Fibroblast of the aortic adventitia (primary cell): ENCODE measurements around the gene RAD51B. TPM values are rescaled to one million over a fixed set of nuclear protein-coding genes. Genes with fewer than 3 reads are reported as not detected.

Source experiments
- DNase-seq: peaks from one replicate; pipeline ENCODE4 v3.0.0-alpha.2; 2010; ENCODE audit warnings: low read depth
- H3K4me3 ChIP-seq: 2 replicates; pipeline ENCODE4 v1.5.1; 2011; ENCODE audit warnings: low read depth, mild to moderate bottlenecking, control low read depth, low read length, moderate library complexity
- total RNA-seq: library from RNA; depleted of rRNA; stranded (reverse); fragments of >200 nt; gene quantifications from 2 replicates; pipeline ENCODE4 v1.2.3, GENCODE V29; 2012; ENCODE audit warnings: low replicate concordance
- TF ChIP-seq, protein P1 (sequence below): IDR thresholded peaks from 2 replicates; pipeline ENCODE4 v1.5.1; 2011; ENCODE audit warnings: mild to moderate bottlenecking, low read length, control low read depth, inconsistent platforms; ENCODE audit not compliant: insufficient read depth

Gene RAD51B
- total RNA-seq, 1 donor = 28.7 TPM

DNA sequence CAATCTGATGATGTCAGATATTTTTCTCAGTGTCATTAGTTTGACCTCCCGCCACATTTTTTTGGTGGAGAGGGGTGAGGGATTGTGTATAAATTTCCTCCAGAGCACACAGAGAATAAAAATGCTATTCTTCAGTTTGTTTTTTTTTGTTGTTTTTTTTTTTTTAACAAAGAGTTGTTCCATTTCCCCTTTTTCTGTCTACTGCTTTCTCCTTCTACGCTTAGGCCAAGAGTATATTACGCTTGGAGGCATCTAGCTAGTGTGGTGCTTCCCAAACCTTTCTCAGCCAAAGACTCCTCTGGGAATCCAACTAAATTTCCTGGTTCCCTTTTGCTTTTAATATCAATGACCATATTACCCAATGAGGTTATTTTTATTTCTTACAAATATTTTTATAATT, 507.7 kb downstream of the RAD51B start:
- H3K4me3 ChIP-seq = no peak overlapping the region
- TF ChIP-seq, protein P1, sequence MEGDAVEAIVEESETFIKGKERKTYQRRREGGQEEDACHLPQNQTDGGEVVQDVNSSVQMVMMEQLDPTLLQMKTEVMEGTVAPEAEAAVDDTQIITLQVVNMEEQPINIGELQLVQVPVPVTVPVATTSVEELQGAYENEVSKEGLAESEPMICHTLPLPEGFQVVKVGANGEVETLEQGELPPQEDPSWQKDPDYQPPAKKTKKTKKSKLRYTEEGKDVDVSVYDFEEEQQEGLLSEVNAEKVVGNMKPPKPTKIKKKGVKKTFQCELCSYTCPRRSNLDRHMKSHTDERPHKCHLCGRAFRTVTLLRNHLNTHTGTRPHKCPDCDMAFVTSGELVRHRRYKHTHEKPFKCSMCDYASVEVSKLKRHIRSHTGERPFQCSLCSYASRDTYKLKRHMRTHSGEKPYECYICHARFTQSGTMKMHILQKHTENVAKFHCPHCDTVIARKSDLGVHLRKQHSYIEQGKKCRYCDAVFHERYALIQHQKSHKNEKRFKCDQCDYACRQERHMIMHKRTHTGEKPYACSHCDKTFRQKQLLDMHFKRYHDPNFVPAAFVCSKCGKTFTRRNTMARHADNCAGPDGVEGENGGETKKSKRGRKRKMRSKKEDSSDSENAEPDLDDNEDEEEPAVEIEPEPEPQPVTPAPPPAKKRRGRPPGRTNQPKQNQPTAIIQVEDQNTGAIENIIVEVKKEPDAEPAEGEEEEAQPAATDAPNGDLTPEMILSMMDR = no peak
- DNase-seq = no peak

GRCh38 chr14:68328509-68328908, 508.9 kb downstream of the RAD51B start:
- TF ChIP-seq, protein P1 = no peak
- DNase-seq = no peak
- H3K4me3 ChIP-seq = no peak overlapping the region

DNA sequence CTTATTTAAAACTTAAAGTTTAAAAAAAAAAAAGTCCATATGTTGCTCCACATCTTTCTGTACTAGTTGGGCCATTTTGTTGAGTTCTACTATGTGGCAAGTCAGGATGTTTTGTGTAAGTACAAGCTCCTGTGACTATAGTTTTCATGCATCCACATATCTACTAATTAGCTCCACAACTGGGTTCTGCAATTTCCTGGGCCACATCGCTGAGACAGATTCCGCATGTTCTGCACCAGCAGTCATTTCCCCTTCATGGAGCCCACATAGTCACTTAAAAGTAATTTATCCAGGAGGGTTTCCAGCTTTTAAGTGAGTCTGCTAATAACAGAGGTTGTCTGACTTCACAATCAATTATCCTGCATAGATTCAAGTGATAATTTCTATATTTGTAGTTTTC, 511.8 kb downstream of the RAD51B start:
- H3K4me3 ChIP-seq = no peak overlapping the region
- DNase-seq = no peak
- TF ChIP-seq, protein P1 = no peak

- TF ChIP-seq, protein P1 = no peak
- DNase-seq = no peak
- no peak overlapping the region for H3K4me3 ChIP-seq
These were observed 512.4 kb downstream of the RAD51B start for GRCh38 chr14:68331991-68332390.

DNA sequence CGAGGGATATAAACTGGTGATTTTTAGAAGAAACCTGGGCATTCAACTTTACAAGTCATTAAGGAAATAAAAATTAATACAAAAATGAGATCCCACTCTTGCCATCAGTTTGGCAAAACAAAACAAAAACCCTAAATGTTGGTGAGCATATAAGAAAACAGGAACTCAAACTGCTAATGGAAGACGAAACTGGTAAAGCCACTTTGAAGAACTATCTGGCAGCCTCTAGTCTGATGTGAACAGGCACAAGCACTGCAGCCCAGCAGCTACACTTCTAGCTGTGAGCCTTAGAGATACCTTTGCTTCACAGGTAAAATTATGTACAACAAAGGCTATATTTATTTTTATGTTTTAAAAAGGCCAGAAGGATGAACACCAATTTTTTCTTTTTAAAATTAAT, 513.7 kb downstream of the RAD51B start:
- H3K4me3 ChIP-seq = no peak overlapping the region
- DNase-seq = no peak
- TF ChIP-seq, protein P1 = no peak

DNA sequence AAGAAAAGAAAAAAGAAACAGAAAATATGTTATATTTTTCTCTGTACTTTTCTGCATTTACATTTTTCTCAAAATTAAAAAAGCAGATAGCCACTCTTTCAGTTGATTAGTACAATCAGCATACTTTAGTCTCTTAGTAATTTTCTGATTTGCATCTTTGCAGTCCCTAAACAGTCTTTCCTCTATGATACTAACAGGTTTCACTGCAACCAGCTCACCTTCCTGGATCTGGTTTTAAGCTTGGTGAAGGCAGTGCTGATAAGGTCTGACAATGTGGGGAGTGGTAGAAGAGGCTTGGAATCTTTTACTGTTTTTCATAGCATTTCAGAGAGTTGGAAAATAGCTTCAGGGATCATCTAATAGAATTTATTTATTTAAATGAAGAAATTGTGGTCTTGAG, 515.7 kb downstream of the RAD51B start:
- no peak for DNase-seq
- TF ChIP-seq, protein P1 = no peak
- H3K4me3 ChIP-seq = no peak overlapping the region

GRCh38 chr14:68336165-68336564, 516.6 kb downstream of the RAD51B start:
- H3K4me3 ChIP-seq = no peak overlapping the region
- DNase-seq = no peak
- TF ChIP-seq, protein P1 = no peak
